OCI-LY7 (cell line): ENCODE data around the gene OR2T29. TPM values are rescaled to one million over a fixed set of nuclear protein-coding genes. Genes with fewer than 3 reads are reported as not detected.
"Not testable (repeated sequence)": the region's sequence is repeated elsewhere in the genome, so short reads cannot be mapped to it uniquely, and the experiment has no call there.

ENCODE experiments used
- BruUV-seq: library from RNA; stranded (reverse); fragments of 400-500 nt; replicated peaks from 2 replicates; lab custom pipeline; 2021; lab: Mats Ljungman, UMichigan
- CTCF ChIA-PET: fragments of 300-600 bp; sonication (Branson Sonifier 250); formaldehyde crosslinking; loops from one replicate; lab custom pipeline; 2022; ENCODE audit warnings: antibody characterized with exemption; ENCODE audit not compliant: unreplicated experiment; lab: Charles Lee
- POLR2A ChIA-PET: fragments of 300-600 bp; sonication (Branson Sonifier 250); formaldehyde crosslinking; loops from one replicate; lab custom pipeline; 2022; ENCODE audit warnings: antibody characterized with exemption; lab: Charles Lee
- DNase-seq: peaks from one replicate; pipeline ENCODE4 v3.0.0-alpha.2; 2015; ENCODE audit warnings: low spot score
- H2AFZ ChIP-seq: fragments of 200-600 bp; sonication (generic), shearing (Covaris generic); 2 replicates; pipeline ENCODE4 v1.6.1; 2014; ENCODE audit warnings: mild to moderate bottlenecking, antibody characterized with exemption, low read length, moderate library complexity
- H3K27ac ChIP-seq: fragments of 200-600 bp; sonication (generic); 2 replicates; pipeline ENCODE4 v1.5.1; 2014; ENCODE audit warnings: mixed run types, low read depth, mild to moderate bottlenecking, moderate library complexity, low read length, inconsistent platforms; ENCODE audit not compliant: poor library complexity, severe bottlenecking
- H3K36me3 ChIP-seq: fragments of 200-600 bp; sonication (generic); 2 replicates; pipeline ENCODE4 v1.6.1; 2014; ENCODE audit warnings: mild to moderate bottlenecking, antibody characterized with exemption, low read length, moderate library complexity, mixed read lengths; ENCODE audit not compliant: insufficient read depth
- H3K4me1 ChIP-seq: fragments of 200-600 bp; sonication (generic); 2 replicates; pipeline ENCODE4 v1.5.1; 2014; ENCODE audit warnings: mild to moderate bottlenecking, low read length; ENCODE audit not compliant: insufficient read depth, poor library complexity, severe bottlenecking
- H3K4me2 ChIP-seq: fragments of 200-600 bp; sonication (generic); 2 replicates; pipeline ENCODE4 v1.6.1; 2014; ENCODE audit warnings: mild to moderate bottlenecking, low read length
- H3K4me3 ChIP-seq: fragments of 200-600 bp; sonication (generic); 2 replicates; pipeline ENCODE4 v1.5.1; 2014; ENCODE audit warnings: mild to moderate bottlenecking, low read depth, low read length; ENCODE audit not compliant: poor library complexity, severe bottlenecking
- H3K79me2 ChIP-seq: fragments of 200-600 bp; sonication (generic); 2 replicates; pipeline ENCODE4 v1.6.1; 2016; ENCODE audit warnings: low read depth, mild to moderate bottlenecking, low read length, moderate library complexity, mixed read lengths; ENCODE audit not compliant: insufficient read depth
- H3K9me2 ChIP-seq: fragments of 200-600 bp; sonication (generic); 2 replicates; pipeline ENCODE4 v1.6.1; 2016; ENCODE audit warnings: mild to moderate bottlenecking, low read length, mixed read lengths; ENCODE audit not compliant: insufficient read depth
- H3K9me3 ChIP-seq: fragments of 200-600 bp; sonication (generic); 2 replicates; pipeline ENCODE4 v1.6.1; 2014; ENCODE audit warnings: mild to moderate bottlenecking, mixed run types, low read length, mixed read lengths
- H4K20me1 ChIP-seq: fragments of 200-600 bp; sonication (generic); 2 replicates; pipeline ENCODE4 v1.6.1; 2014; ENCODE audit warnings: mild to moderate bottlenecking, antibody characterized with exemption, low read length, moderate library complexity, mixed read lengths; ENCODE audit not compliant: insufficient read depth
- intact Hi-C: fragments of 100-400 bp; cut with micrococcal nuclease; formaldehyde crosslinking; loops from one replicate; pipeline ENCODE4 v1.10.0; 2022; ENCODE audit not compliant: unreplicated experiment
- total RNA-seq, 2 experiments: library from RNA; depleted of rRNA in 1 of 2; stranded (reverse); fragments of >200 nt in 1 of 2; shearing (Covaris generic) in 1 of 2; gene quantifications; 2 replicates each; pipeline ENCODE4 v1.2.3, GENCODE V29; 2014 to 2022

Gene OR2T29
- total RNA-seq, 2 experiments from 2014 or later = not detected

DNA sequence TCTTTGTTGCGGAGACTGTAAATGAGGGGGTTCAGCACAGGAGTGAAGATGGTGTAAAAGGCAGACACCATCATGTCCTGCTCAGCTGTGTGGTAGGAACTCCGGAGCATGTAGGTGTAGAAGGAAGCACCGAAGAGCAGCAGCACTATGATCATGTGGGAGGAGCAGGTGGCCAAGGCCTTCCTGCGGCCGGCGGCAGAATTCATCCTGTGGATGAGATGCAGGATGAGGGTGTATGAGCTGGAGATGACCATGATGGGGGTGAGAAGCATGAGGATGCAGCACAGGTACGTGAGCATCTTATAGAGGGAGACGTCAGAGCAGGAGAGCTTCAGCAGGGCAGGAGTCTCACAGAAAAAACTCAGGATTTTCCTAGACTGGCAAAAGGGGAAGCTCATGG, 11.3 kb upstream of the OR2T29 start:
- intact Hi-C loops, H3K36me3 ChIP-seq, CTCF ChIA-PET, H2AFZ ChIP-seq, H3K4me1 ChIP-seq, POLR2A ChIA-PET, H4K20me1 ChIP-seq, BruUV-seq, H3K9me2 ChIP-seq, DNase-seq, H3K79me2 ChIP-seq, H3K27ac ChIP-seq, H3K9me3 ChIP-seq, H3K4me2 ChIP-seq, H3K4me3 ChIP-seq: not testable (repeated sequence)

DNA sequence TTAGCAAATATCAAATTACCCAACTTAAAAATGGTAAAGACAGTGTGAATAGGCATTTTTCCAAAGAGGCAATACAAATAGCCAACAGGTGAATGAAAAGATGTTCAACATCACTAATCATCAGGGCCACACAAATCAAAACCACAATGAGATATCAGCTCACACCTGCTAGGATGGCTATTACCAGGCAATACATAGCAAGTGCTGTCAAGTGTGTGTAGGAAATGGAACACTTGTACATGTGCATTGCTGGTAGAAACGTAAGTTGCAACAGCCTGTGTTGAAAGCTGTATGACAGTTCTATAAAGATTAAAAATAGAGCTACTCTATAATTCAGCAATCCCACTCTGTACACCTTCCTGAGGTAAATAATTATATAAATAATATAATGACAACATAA, 9.5 kb upstream of the OR2T29 start:
- DNase-seq, H2AFZ ChIP-seq, H4K20me1 ChIP-seq, POLR2A ChIA-PET, H3K36me3 ChIP-seq, H3K9me3 ChIP-seq, H3K4me2 ChIP-seq, H3K79me2 ChIP-seq, BruUV-seq, H3K9me2 ChIP-seq, H3K4me1 ChIP-seq, intact Hi-C loops, H3K27ac ChIP-seq, H3K4me3 ChIP-seq, CTCF ChIA-PET: not testable (repeated sequence)

GRCh38 chr1:248570811-248571210, 8.2 kb upstream of the OR2T29 start:
- H3K9me2 ChIP-seq, BruUV-seq, H3K9me3 ChIP-seq, H3K4me1 ChIP-seq, H3K4me2 ChIP-seq, H4K20me1 ChIP-seq, POLR2A ChIA-PET, H3K36me3 ChIP-seq, intact Hi-C loops, H3K79me2 ChIP-seq, H3K27ac ChIP-seq, H3K4me3 ChIP-seq, CTCF ChIA-PET, H2AFZ ChIP-seq, DNase-seq: not testable (repeated sequence)

DNA sequence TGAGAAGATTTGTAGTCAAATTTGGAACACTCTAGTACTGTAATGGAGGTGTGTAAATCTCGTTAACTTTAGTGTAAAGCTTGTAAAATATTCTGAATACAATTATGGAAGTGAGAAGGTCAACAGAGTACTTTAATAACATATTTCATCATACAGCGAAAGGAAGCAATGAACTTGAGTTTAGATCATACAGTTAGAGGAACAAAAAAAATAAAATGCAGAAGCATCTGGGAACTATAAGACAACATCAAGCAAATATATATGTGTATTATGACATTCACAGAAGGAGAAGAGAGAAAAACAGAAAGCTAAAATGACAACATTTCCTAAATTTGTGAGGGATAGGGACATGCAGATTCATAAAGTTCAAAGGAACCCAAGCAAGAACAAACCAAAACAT, 6.5 kb upstream of the OR2T29 start:
- H3K27ac ChIP-seq, H2AFZ ChIP-seq, H3K9me2 ChIP-seq, POLR2A ChIA-PET, BruUV-seq, H3K4me3 ChIP-seq, H3K9me3 ChIP-seq, CTCF ChIA-PET, DNase-seq, H3K36me3 ChIP-seq, H3K4me2 ChIP-seq, H4K20me1 ChIP-seq, H3K79me2 ChIP-seq, H3K4me1 ChIP-seq, intact Hi-C loops: not testable (repeated sequence)

DNA sequence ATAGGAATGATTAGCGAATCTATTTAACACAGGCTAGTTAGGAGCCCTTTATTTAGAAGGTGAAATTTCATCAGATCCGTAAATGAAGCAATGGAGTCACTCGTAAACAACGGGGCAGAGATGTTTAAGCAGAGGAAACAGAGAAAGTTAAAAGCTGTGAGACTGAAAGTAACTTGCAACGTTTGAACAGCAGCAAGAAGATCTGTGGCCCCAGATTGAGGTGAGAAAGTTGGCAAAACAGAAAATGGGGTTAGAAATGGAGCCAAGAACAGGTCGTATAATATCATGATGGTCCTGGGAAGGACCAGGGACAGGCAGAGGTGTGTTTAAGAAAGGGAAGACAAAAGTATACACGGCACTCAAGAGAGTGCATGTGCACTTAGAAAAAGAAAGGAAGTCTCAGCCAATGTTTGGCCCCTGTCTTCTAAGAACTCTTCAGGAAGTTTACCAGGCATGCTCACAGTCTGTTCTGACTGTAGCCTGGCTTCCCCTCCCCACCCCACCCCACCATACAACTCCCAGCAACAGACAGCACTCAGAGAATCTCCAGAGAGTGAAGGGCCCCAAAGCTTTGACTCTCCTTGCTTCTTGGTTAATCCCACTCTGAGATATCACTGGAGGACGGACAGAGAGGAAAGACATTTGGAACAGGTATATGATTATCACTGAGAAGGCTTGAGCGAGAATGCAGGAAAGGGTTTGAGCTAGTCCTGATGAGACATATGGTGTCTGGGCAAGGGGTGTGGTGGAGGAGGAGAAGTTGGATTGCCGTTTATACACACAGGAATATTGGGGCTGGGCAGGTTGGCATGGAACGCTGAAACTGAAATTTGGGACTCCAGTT, 3.2 kb upstream of the OR2T29 start:
- CTCF ChIA-PET, DNase-seq: not testable (repeated sequence)

DNA sequence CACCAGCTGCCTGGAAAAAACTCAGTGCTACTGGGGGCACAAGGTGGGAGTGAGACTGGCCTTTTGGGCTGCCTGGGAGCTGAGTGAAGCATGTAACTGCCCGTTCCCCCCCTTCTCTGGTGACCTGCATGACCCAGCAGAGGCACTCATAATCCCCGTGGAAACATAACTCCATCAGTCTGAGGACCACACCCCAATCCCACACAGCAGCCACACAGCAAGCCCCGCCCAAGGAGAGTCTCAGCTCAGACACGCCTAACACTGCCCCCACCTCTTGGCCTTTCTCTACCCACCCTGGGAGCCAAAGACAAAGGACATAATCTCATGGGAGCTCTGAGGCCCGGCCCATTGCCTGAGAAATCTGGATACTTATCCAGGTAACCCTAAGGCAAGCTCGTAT, 11.5 kb downstream of the OR2T29 start:
- POLR2A ChIA-PET = not testable (repeated sequence)

More for the DNA sequence above, 3.2 kb upstream of the OR2T29 start:
- H3K36me3 ChIP-seq, H3K27ac ChIP-seq, POLR2A ChIA-PET, H3K9me3 ChIP-seq, H3K4me2 ChIP-seq, H4K20me1 ChIP-seq, BruUV-seq, H2AFZ ChIP-seq, intact Hi-C loops, H3K4me3 ChIP-seq, H3K9me2 ChIP-seq, H3K79me2 ChIP-seq, H3K4me1 ChIP-seq: not testable (repeated sequence)

More for the DNA sequence above, 11.5 kb downstream of the OR2T29 start:
- CTCF ChIA-PET, H3K27ac ChIP-seq, DNase-seq, H3K9me3 ChIP-seq, H3K4me3 ChIP-seq, H3K36me3 ChIP-seq, BruUV-seq, H2AFZ ChIP-seq, H3K9me2 ChIP-seq, H3K4me1 ChIP-seq, H3K4me2 ChIP-seq, H3K79me2 ChIP-seq, intact Hi-C loops, H4K20me1 ChIP-seq: not testable (repeated sequence)
